M059J (cell line): Measurements from ENCODE around the gene KRTAP12-1. TPM values are rescaled to one million over a fixed set of nuclear protein-coding genes. Genes with fewer than 3 reads are reported as not detected.
"Not testable (repeated sequence)": the region's sequence is repeated elsewhere in the genome, so short reads cannot be mapped to it uniquely, and the experiment has no call there.

Experiments
- DNase-seq: peaks from one replicate; pipeline ENCODE4 v3.0.0-alpha.2; 2012; ENCODE audit warnings: low read depth
- total RNA-seq: library from RNA; depleted of rRNA; stranded (reverse); fragments of >200 nt; shearing (Covaris generic); gene quantifications from 2 replicates; pipeline ENCODE4 v1.2.3, GENCODE V29; 2014

Gene KRTAP12-1
- total RNA-seq, 1 experiment from 2014 or later, result not detected

GRCh38 chr21:44667612-44668011 lies 14.4 kb downstream of the KRTAP12-1 start:
- no peak for DNase-seq

- DNase-seq, result peak; percentile 34
Measured at GRCh38 chr21:44666401-44667320, 15.3 kb downstream of the KRTAP12-1 start, which contains the start of gene KRTAP12-2. Gene KRTAP12-2, minus strand, starts transcription at chr21:44666927. Its CDS starts 41 bp downstream, at chr21:44666886.

GRCh38 chr21:44664691-44665090 lies 17.3 kb downstream of the KRTAP12-1 start:
- DNase-seq, result no peak

GRCh38 chr21:44661567-44661966 lies 20.4 kb downstream of the KRTAP12-1 start:
- not testable (repeated sequence) for DNase-seq

GRCh38 chr21:44658913-44659595 lies 22.9 kb downstream of the KRTAP12-1 start:
- peak; percentile 22 for DNase-seq

- DNase-seq, result no peak
Measured at GRCh38 chr21:44658541-44658910, 23.4 kb downstream of the KRTAP12-1 start.

- peak; percentile 12 for DNase-seq
Measured at GRCh38 chr21:44657635-44658540, 24.1 kb downstream of the KRTAP12-1 start, which contains the start of gene KRTAP12-3. Gene KRTAP12-3, plus strand, starts transcription at chr21:44657932. Its CDS starts 48 bp downstream, at chr21:44657980.

- DNase-seq, result no peak
Measured at GRCh38 chr21:44656868-44657267, 25.1 kb downstream of the KRTAP12-1 start.

- DNase-seq, result no peak
Measured at GRCh38 chr21:44654576-44655175, 27.3 kb downstream of the KRTAP12-1 start, which contains the start of gene KRTAP12-4. Gene KRTAP12-4, minus strand, starts transcription at chr21:44654659. Its CDS starts 45 bp downstream, at chr21:44654614.

- no peak for DNase-seq
Measured at GRCh38 chr21:44653656-44654575, 28.0 kb downstream of the KRTAP12-1 start.

- no peak for DNase-seq
Measured at GRCh38 chr21:44653123-44653522, 28.8 kb downstream of the KRTAP12-1 start.

GRCh38 chr21:44650973-44651675 lies 30.8 kb downstream of the KRTAP12-1 start:
- no peak for DNase-seq

- no peak for DNase-seq
Measured at GRCh38 chr21:44650265-44650972, 31.5 kb downstream of the KRTAP12-1 start.

- no peak for DNase-seq
Measured at GRCh38 chr21:44649521-44650100, 32.4 kb downstream of the KRTAP12-1 start.

- DNase-seq, result no peak
Measured at GRCh38 chr21:44648557-44649311, 33.2 kb downstream of the KRTAP12-1 start.

GRCh38 chr21:44647222-44647552 lies 34.8 kb downstream of the KRTAP12-1 start:
- no peak for DNase-seq

- DNase-seq, result not testable (repeated sequence)
Measured at GRCh38 chr21:44646366-44647221, 35.4 kb downstream of the KRTAP12-1 start, which contains the start of gene KRTAP10-11. Gene KRTAP10-11, plus strand, starts transcription at chr21:44646414. Its CDS starts 45 bp downstream, at chr21:44646459.
